OCI-LY1 (cell line): ENCODE results near the gene FAM228A.
"Not testable (repeated sequence)": the region's sequence is repeated elsewhere in the genome, so short reads cannot be mapped to it uniquely, and the experiment has no call there.

Source experiments
- CTCF ChIP-seq: fragments of 200-600 bp; sonication (generic), shearing (Covaris generic); IDR thresholded peaks from 2 replicates; pipeline ENCODE4 v1.5.1; 2017; ENCODE audit warnings: mild to moderate bottlenecking, antibody characterized with exemption, low read length, moderate library complexity, mixed read lengths
- EZH2 ChIP-seq: fragments of 200-600 bp; sonication (generic), shearing (Covaris generic); IDR thresholded peaks from 2 replicates; pipeline ENCODE4 v1.8.0; 2017; ENCODE audit warnings: borderline replicate concordance, mixed run types, mild to moderate bottlenecking, antibody characterized with exemption, low read length, moderate library complexity, mixed read lengths

GRCh38 chr2:24140305-24140704 is 34.5 kb upstream of the FAM228A start:
- not testable (repeated sequence) for TF ChIP-seq CTCF, EZH2
